K562 (cell line): ENCODE measurements around the gene PTTG1IP. TPM values are rescaled to one million over a fixed set of nuclear protein-coding genes. Genes with fewer than 3 reads are reported as not detected.

Experiments
- HDAC1 ChIP-seq, 2 experiments: fragments of 450-650 bp; IDR thresholded peaks; 2 replicates each; pipeline ENCODE4 v1.6.1; 2016 to 2017; ENCODE audit warnings: inconsistent platforms in 1 of 2, mild to moderate bottlenecking in 1 of 2, moderate library complexity in 1 of 2
- IRF2 ChIP-seq: sonication (generic); formaldehyde crosslinking; IDR thresholded peaks from 2 replicates; pipeline ENCODE4 v1.8.1; 2022; ENCODE audit warnings: mild to moderate bottlenecking, missing genetic modification reagents
- KHSRP ChIP-seq: fragments of 450-650 bp; IDR thresholded peaks from 2 replicates; pipeline ENCODE4 v1.6.1; 2017
- MBD2 ChIP-seq: sonication (generic); IDR thresholded peaks from 2 replicates; pipeline ENCODE4 v1.6.1; 2016; ENCODE audit warnings: low read depth, borderline replicate concordance
- MNT ChIP-seq, 2 experiments: fragments of 450-650 bp; conservative IDR thresholded peaks; 2 replicates each; pipeline ENCODE4 v1.6.1; 2017; ENCODE audit warnings: mild to moderate bottlenecking in 2 of 2, moderate library complexity in 2 of 2
- OTX1 ChIP-seq: fragments of 450-650 bp; formaldehyde crosslinking; IDR thresholded peaks from 2 replicates; pipeline ENCODE4 v1.4.0; 2022; ENCODE audit warnings: mild to moderate bottlenecking
- REST ChIP-seq, 2 experiments: fragments of 450-650 bp; formaldehyde crosslinking in 1 of 2; IDR thresholded peaks; 2 replicates each; pipeline versions ENCODE4 v1.4.0 to v1.6.1; 2014 to 2020; ENCODE audit warnings: mild to moderate bottlenecking in 2 of 2, borderline replicate concordance in 1 of 2, low read depth in 1 of 2
- SMARCC2 ChIP-seq: fragments of 450-650 bp; IDR thresholded peaks from 2 replicates; pipeline ENCODE4 v1.6.1; 2017; ENCODE audit warnings: antibody characterized with exemption, moderate library complexity, mild to moderate bottlenecking, low read depth
- SP1 ChIP-seq: sonication (generic); formaldehyde crosslinking; IDR thresholded peaks from 2 replicates; pipeline ENCODE4 v1.8.1; 2022; ENCODE audit warnings: mild to moderate bottlenecking, missing genetic modification reagents
- STAT5B ChIP-seq: fragments of 250-450 bp; sonication (Bioruptor Pico); IDR thresholded peaks from 2 replicates; pipeline ENCODE4 v1.8.0; 2021; ENCODE audit warnings: mild to moderate bottlenecking, inconsistent platforms
- TCF7L2 ChIP-seq: fragments of 150-350 bp; IDR thresholded peaks from 2 replicates; pipeline ENCODE4 v1.6.1; 2016; ENCODE audit warnings: low read depth, mild to moderate bottlenecking, low read length, moderate library complexity
- TCFL5 ChIP-seq: fragments of 250-450 bp; sonication (Bioruptor Pico); conservative IDR thresholded peaks from 2 replicates; pipeline ENCODE4 v1.6.1; 2021; ENCODE audit warnings: mild to moderate bottlenecking, moderate library complexity, matching md5 sums
- U2AF1 ChIP-seq: fragments of 200-400 bp; formaldehyde crosslinking; optimal IDR thresholded peaks from 2 replicates; pipeline ENCODE3; 2017; ENCODE audit warnings: mild to moderate bottlenecking, low read depth, low read length, moderate library complexity
- XRCC3 ChIP-seq: fragments of 450-650 bp; IDR thresholded peaks from 2 replicates; pipeline ENCODE4 v1.6.1; 2017; ENCODE audit warnings: mild to moderate bottlenecking, moderate library complexity
- polyA plus RNA-seq, 8 experiments: library from polyadenylated mRNA; depleted of rRNA in 4 of 8; stranded (reverse) in 5 of 8; unstranded in 3 of 8; fragments of >200 nt; fragmentation: Nextera tagmentation in 2 of 8; fragmentation: Illumina TruSeq in 1 of 8; extraction: Ambion mirVana in 2 of 8; extraction: Trizol in 1 of 8; gene quantifications; 2 replicates each; pipeline versions ENCODE4 v1.2.1 to v1.2.3, GENCODE V29; 2011 to 2014; ENCODE audit warnings: inconsistent platforms in 1 of 8, missing spikeins in 1 of 8
- total RNA-seq, 7 experiments: library from RNA; depleted of rRNA in 6 of 7; stranded (reverse); fragments of >200 nt in 6 of 7; fragmentation: Illumina TruSeq in 2 of 7; extraction: Trizol in 2 of 7; gene quantifications; 2 replicates each; pipeline versions ENCODE4 v1.2.1 to v1.2.3, GENCODE V29; 2011 to 2021; ENCODE audit warnings: low replicate concordance in 1 of 7
- TF ChIP-seq, protein P1 (sequence below), 2 experiments: fragments of 450-650 bp in 1 of 2; IDR thresholded peaks; 2 replicates each; pipeline ENCODE4 v1.6.1; 2011 to 2017; ENCODE audit warnings: low read depth in 2 of 2, antibody characterized with exemption in 1 of 2, borderline replicate concordance in 1 of 2, low read length in 1 of 2, mild to moderate bottlenecking in 1 of 2, mixed read lengths in 1 of 2; ENCODE audit not compliant: control insufficient read depth in 1 of 2

Gene PTTG1IP
- total and polyA plus RNA-seq, 9 of the 15 experiments (the other 6 are each of a cell fraction or from before 2014, with no cell fraction given), result 5.0 to 99.3 (median 82.4) TPM

DNA sequence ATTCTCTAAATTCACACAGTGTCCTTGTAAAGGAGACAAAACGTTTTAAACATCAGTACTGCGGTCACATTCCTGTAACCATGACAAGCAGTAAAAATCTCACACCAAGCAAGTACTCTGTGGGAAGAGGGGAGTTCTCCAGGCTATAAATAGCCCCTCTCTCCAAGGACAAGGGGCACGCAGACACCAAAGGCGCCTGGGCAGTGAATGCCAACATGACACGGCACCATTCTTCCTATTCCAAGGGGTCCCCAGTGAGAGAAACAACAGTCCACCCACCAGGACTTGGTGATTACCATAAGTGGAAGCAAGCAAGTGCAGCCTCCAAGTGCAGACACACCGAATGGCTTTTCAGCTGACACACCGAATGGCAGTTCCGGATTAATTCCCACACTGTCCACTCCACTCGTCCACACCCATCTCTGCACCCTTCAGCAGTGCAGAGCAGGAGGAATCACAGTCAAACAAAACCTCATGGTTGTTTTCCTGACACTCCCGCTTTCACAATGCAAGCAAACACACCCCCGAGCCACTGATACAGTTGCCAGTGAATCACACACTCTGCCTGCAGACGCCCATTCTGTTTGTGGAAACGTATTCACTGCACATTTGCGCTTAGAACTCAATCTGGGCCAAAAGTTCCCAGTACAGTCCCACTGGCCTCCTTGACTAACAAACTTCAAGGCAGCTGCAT lies 1.8 kb downstream of the PTTG1IP start (continued):
- TF ChIP-seq IRF2 (CRISPR knock-in tag) (no peak), SMARCC2 (no peak), STAT5B (CRISPR knock-in tag) (no peak), KHSRP (no peak), XRCC3 (no peak), MNT (conservative IDR thresholded peaks at IDR 0.05) (peak in 1 of 2 experiments; percentile 45; a peak in 2 of 4 replicates), TCFL5 (CRISPR knock-in tag) (no peak), MBD2 (no peak), HDAC1 (IDR thresholded peaks at IDR 0.05) (peak in 1 of 2 experiments; percentile 72; a peak in 2 of 4 replicates), U2AF1 (no peak), SP1 (CRISPR knock-in tag) (peak; percentile 10; the same call in 1 of the 2 replicates), REST (IDR thresholded peaks at IDR 0.05; ENCODE audit: borderline replicate concordance) (no peak), REST (CRISPR knock-in tag; IDR thresholded peaks at IDR 0.05; ENCODE audit: low read depth) (0 out of 2 replicates have a peak, but pooled peaks have one; percentile 33), TCF7L2 (no peak), OTX1 (CRISPR knock-in tag) (no peak)
- TF ChIP-seq, protein P1, sequence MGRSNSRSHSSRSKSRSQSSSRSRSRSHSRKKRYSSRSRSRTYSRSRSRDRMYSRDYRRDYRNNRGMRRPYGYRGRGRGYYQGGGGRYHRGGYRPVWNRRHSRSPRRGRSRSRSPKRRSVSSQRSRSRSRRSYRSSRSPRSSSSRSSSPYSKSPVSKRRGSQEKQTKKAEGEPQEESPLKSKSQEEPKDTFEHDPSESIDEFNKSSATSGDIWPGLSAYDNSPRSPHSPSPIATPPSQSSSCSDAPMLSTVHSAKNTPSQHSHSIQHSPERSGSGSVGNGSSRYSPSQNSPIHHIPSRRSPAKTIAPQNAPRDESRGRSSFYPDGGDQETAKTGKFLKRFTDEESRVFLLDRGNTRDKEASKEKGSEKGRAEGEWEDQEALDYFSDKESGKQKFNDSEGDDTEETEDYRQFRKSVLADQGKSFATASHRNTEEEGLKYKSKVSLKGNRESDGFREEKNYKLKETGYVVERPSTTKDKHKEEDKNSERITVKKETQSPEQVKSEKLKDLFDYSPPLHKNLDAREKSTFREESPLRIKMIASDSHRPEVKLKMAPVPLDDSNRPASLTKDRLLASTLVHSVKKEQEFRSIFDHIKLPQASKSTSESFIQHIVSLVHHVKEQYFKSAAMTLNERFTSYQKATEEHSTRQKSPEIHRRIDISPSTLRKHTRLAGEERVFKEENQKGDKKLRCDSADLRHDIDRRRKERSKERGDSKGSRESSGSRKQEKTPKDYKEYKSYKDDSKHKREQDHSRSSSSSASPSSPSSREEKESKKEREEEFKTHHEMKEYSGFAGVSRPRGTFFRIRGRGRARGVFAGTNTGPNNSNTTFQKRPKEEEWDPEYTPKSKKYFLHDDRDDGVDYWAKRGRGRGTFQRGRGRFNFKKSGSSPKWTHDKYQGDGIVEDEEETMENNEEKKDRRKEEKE (IDR thresholded peaks at IDR 0.05; ENCODE audit: borderline replicate concordance in 1 of 2, control insufficient read depth in 1 of 2, low read depth in 2 of 2, low read length in 1 of 2), result no peak
